ENCODE results near the gene TGOLN2. TPM values are rescaled to one million over a fixed set of nuclear protein-coding genes. Genes with fewer than 3 reads are reported as not detected.

TGOLN2 gene
- total RNA-seq, 1 experiment from 2014 or later = 55.3 TPM

Other genes with a start within 250 kb of the TGOLN2 start
- gene TCF7L1, start 194.6 kb downstream of the TGOLN2 start, total RNA-seq (2014; rRNA removed; shearing (Covaris generic)) = 0.11 and 0.27 TPM in 2 replicates
- gene RETSAT, start 26.5 kb upstream of the TGOLN2 start, total RNA-seq (2014; rRNA removed; shearing (Covaris generic)) = 11.4 and 18.8 TPM in 2 replicates
- gene ELMOD3, start 26.8 kb upstream of the TGOLN2 start, total RNA-seq (2014; rRNA removed; shearing (Covaris generic)) = 7.5 and 8.5 TPM in 2 replicates
- gene CAPG, start 82.4 kb upstream of the TGOLN2 start, total RNA-seq (2014; rRNA removed; shearing (Covaris generic)) = 123 and 141 TPM in 2 replicates
- 0.34 TPM in 1 of 2 replicates, not detected in the other for gene SH2D6, start 90.7 kb upstream of the TGOLN2 start, total RNA-seq (2014; rRNA removed; shearing (Covaris generic))
- gene MAT2A, start 211.2 kb upstream of the TGOLN2 start, total RNA-seq (2014; rRNA removed; shearing (Covaris generic)) = 55.8 and 63.8 TPM in 2 replicates
- gene GGCX, start 233.5 kb upstream of the TGOLN2 start, total RNA-seq (2014; rRNA removed; shearing (Covaris generic)) = 23.3 and 60.0 TPM in 2 replicates
- 6.0 and 9.8 TPM in 2 replicates for gene VAMP8, start 249.6 kb upstream of the TGOLN2 start, total RNA-seq (2014; rRNA removed; shearing (Covaris generic))

Measured in Daoy (cell line).